GM19035 (cell line): ENCODE measurements around the gene STKLD1.

Experiments
- ATAC-seq: cut with Tn5 transposase; IDR thresholded peaks from one replicate; pipeline ENCODE4 v1.9.1; 2021; ENCODE audit not compliant: unreplicated experiment

Gene STKLD1

GRCh38 chr9:133344979-133345378 is 31.2 kb upstream of the STKLD1 start:
- no peak for ATAC-seq

GRCh38 chr9:133345596-133345995 is 30.6 kb upstream of the STKLD1 start:
- ATAC-seq, result no peak

GRCh38 chr9:133346021-133346785 is 30.0 kb upstream of the STKLD1 start:
- ATAC-seq, result no peak

GRCh38 chr9:133347515-133347984 is 28.6 kb upstream of the STKLD1 start:
- ATAC-seq, result peak; percentile 40

- ATAC-seq, result peak; percentile 79
Measured at GRCh38 chr9:133347985-133348717, 28.0 kb upstream of the STKLD1 start, which contains the start of the genes MED22 and RPL7A. Gene MED22, minus strand, starts transcription at chr9:133348131. Its CDS starts 1,469 bp downstream, at chr9:133346662. Gene RPL7A, plus strand, starts transcription at chr9:133348218. Its CDS starts 26 bp downstream, at chr9:133348244.

GRCh38 chr9:133348718-133349573 is 27.2 kb upstream of the STKLD1 start:
- ATAC-seq, result no peak

GRCh38 chr9:133349965-133350616 is 26.1 kb upstream of the STKLD1 start:
- ATAC-seq, result no peak

- ATAC-seq, result no peak
Measured at GRCh38 chr9:133351526-133351907, 24.6 kb upstream of the STKLD1 start.

GRCh38 chr9:133351908-133352634 is 24.1 kb upstream of the STKLD1 start:
- no peak for ATAC-seq

GRCh38 chr9:133352635-133353340 is 23.4 kb upstream of the STKLD1 start:
- no peak for ATAC-seq

GRCh38 chr9:133353548-133353947 is 22.6 kb upstream of the STKLD1 start:
- no peak for ATAC-seq

- ATAC-seq, result no peak
Measured at GRCh38 chr9:133354766-133355165, 21.4 kb upstream of the STKLD1 start.

GRCh38 chr9:133355881-133356357 is 20.2 kb upstream of the STKLD1 start:
- no peak for ATAC-seq

- peak; percentile 68 for ATAC-seq
Measured at GRCh38 chr9:133356391-133357091, 19.6 kb upstream of the STKLD1 start, which contains the start of the genes SURF1 and SURF2. Gene SURF1, minus strand, starts transcription at chr9:133356487. Its CDS starts 34 bp downstream, at chr9:133356453. Gene SURF2, plus strand, starts transcription at chr9:133356550. Its CDS starts 43 bp downstream, at chr9:133356593.

- no peak for ATAC-seq
Measured at GRCh38 chr9:133357656-133358055, 18.5 kb upstream of the STKLD1 start.

- no peak for ATAC-seq
Measured at GRCh38 chr9:133359399-133360175, 16.6 kb upstream of the STKLD1 start.
